Activated CD4-positive, alpha-beta T cell treated with anti-CD3 and anti-CD28 coated beads, Interleukin-2, amount 50 U/mL, for 1 hour (primary cell): ENCODE data around the gene SNX32.

Experiments used
- DNase-seq: peaks from one replicate; pipeline ENCODE4 v3.0.0-alpha.2; 2020

Gene SNX32

DNA sequence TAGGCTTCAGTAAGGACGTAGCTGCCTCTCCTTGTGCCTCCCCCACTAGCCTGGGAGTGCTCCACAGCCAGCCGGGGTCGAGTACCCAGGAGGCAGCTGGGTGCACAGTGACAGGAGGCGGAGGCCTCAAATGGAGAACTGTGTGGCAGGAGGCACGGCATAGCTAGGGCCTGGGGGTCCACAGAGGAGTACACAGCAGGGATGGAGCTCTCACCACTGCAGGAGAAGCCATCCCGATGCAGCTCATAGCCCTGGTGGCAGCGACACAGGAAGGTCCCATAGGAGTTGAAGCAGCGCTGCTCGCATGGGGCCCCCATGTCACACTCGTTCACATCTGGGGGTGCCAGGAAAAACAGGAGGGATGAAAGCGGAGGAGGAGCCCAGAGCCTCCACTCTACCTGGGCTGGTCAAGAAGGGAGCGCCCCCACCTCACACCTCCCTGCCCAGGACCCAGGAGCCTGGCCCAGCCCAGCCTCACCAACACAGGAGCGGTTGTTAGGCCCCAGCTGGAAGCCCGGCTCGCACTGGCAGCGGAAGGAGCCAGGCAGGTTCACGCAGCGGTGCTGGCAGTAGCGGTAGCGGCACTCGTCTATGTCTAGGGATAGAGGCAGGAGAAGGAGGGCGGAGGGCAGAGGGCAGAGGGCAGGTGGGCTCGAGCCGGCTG lies 36.0 kb downstream of the SNX32 start:
- DNase-seq: no peak

DNA sequence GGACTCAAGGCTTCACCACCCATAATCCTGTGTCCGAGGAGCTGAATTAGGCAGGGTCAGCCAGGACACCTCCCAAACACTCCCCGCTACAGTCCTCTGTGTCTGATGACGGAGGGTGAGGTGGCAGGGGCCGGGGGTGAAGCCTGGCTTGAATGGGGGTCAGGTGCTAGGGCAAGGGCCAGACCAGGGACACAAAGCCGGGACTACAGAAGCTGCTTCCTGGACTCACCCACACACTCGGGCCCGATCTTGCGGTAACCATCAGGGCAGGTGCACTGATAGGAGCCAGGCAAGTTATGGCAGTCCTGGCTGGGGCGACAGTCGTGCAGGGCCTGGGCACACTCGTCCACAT lies 36.5 kb downstream of the SNX32 start:
- DNase-seq: no peak

DNA sequence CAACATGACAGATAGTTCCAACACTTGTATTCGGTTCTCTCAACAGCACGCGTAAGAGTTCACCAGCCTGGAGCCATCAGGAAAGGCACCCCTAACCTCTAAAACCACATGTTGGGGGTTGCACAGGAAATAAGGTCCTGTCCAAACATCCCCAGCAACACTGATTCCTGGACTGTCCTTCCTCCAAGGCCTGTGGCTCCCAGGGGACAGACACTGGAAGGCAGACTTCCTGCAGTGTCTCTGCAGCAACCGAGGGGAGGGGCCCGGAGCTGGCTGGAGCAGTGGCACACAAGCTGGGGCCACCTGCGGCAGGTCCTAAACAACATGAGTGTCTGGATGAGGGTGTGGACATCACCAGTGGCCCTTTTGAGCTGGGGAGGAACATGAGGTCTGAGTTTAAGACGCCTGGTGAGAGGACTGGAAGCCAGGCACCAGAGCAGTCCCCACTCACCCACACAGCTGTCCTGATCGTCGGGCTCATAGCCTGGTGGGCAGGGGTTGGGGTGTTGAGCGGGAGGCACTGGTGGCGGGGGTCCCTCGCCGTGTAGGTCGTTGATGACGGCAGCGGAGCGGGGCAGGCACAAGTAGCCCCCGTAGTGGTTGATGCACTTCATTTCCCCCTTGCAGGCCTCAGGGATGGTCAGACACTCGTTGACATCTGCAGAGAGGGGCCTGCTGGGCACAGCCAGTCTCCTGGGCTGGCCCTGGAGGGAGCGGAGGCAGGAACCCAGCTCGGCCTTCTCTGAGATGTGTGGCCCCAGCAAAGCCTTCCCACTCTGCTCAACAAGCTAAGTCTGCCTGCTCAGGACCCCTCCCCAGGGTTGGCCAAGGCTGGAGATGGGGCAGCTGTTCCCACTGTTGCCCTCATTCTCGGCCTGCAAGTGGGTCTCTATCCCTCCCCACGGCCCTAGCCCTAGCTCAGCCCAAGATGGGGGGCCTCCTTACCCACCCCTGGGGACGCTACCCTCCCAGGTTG lies 37.2 kb downstream of the SNX32 start:
- DNase-seq: no peak

DNA sequence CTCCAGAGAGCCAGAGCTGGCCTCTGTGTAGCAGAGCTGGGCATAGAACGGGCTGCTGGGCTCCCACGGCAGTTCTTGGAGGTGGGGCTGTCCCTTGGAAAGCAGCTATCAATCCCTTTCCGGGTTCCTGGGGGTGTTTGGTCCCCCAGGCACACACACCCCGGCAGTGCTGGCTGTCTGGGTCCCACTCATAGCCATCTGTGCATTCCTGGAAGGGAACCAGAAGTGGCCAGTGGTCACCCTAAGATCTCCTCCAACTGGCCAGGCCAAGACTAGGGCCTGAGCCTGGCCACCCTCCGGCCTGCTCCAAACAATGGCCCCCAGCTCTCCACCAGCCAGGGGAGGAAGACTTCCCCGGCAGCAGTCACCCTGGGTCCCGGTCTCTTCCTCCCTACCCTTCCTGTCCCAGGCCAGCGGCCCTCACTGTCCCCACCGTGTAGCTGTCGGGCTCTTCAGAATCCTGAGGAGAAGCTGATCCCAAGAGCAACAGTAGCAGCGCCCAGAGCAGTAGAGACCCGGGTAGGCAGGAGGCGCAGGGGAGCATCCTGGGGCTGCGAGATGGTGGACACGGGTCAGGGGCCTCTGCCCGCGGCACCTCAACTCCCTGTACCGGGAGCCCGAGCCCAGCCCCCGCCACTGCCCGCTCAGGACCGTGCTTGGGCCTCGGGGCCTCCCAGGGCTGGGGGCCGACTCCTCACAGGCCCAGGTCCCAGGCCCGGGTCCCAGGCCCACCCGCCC lies 38.2 kb downstream of the SNX32 start:
- no peak for DNase-seq

DNA sequence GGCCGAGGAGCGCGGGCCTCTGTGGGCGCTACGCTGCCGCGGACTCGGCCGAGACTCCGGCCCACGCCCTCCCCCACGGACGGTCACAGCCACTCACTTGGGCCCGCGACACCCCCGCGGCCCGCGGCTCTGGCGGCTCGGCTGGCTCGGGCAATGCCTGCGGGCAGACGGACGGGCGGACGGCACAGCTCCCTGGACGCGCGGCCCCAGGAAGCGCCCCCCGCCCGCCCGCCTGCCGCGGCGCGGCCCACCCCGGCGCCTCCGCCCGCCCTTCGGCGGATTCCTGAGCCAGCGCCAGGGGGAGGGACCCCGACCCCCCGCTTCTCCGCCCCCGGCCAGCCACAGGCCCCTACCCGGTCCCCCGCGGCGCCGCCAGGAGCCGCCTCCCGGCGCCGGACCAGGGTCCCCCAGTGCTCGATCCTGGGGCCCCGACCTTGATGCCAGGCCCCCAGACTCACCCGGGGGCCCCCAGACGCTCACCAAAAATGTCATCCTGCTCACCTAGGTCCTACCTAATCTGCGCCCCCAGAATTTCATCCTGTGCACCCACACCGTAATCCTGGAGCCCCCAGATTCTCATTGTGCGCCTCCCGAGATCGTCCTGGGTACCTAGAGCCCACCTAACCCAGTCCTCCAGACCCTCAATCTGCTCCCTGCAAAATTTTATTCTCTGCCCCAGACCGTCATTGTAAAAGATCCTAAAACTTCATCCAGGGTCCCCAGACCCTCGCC lies 39.0 kb downstream of the SNX32 start, which contains the start of gene EFEMP2:
TSS of gene EFEMP2 (minus strand) at position 215 of the 732 bp plus-strand sequence. CDS start 446 bp downstream, outside the sequence.
- no peak for DNase-seq

DNA sequence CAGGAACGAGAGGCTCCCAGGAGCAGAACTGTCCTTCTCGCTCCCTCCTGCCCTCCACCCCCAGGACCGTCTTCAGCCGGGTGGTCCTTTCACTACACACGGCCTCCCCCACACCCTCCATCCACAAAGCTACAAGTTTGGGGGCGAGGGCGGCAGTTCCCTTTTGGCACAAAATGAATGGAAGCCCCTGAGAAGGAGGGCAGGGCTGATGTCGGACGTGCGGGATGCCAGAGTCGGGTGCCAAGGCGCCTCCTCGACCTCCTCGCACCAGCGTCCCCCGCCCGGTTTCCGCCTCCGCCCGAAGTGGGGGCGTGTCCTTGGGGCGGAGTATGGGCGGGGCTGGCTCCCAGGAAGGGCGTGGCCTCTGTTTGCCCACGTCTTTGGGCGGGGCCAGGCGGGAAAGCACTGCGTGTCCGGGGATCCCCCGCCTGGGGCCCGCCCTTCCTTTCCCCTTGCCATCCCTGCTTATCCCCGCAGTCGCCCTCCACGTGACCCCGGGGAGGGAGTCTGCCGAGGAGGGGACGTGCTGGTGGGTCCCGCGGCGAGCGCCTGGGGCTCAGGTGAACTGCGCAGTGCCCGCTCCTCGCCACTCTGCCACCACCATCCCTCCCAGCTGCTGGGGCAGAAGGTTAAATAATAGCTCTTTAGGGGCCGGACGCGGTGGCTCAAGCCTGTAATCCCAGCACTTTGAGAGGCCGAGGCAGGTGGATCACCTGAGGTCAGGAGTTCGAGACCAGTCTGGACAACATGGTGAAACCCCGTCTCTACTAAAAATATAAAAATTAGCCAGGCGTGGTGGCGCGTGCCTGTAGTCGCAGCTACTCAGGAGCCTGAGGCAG lies 39.8 kb downstream of the SNX32 start:
- DNase-seq: peak; percentile 97

DNA sequence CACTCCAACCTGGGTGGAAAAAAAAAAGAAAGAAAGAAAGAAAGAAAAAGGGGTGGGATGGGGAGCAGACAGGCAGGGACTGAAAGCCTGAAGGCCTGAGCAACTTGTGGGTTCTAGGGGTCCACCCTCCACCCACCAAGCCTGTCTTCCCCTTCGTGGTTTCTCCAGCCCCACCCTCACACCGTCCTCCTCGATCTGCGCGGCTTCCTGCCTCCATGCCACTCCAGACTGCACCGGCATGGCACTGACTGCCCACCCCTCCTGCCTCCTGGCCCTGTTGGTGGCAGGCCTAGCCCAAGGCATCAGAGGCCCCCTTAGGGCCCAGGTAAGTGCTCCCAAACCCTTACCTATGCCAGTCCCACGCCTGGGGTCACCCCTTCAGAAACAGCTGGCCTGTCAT lies 45.9 kb downstream of the SNX32 start, which contains the start of gene CTSW:
TSS of gene CTSW (plus strand) at position 221 of the 400 bp plus-strand sequence. CDS start at position 239, 18 bp downstream.
- no peak for DNase-seq

DNA sequence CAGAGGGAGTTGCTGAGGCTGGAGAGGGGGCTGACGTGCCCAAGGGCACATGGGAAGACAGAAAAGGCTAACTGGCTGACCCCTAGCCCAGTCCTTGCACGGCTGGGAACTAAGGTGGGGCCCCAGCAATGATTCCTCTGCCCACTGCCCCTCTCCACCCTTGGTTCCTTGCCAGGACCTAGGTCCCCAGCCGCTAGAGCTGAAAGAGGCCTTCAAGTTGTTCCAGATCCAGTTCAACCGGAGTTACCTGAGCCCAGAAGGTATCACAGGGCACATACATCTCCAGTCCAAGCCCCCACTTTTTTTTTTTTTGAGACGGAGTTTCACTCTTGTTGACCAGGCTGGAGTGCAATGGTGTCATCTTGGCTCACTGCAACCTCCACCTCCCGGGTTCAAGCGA lies 46.3 kb downstream of the SNX32 start:
- DNase-seq: no peak

DNA sequence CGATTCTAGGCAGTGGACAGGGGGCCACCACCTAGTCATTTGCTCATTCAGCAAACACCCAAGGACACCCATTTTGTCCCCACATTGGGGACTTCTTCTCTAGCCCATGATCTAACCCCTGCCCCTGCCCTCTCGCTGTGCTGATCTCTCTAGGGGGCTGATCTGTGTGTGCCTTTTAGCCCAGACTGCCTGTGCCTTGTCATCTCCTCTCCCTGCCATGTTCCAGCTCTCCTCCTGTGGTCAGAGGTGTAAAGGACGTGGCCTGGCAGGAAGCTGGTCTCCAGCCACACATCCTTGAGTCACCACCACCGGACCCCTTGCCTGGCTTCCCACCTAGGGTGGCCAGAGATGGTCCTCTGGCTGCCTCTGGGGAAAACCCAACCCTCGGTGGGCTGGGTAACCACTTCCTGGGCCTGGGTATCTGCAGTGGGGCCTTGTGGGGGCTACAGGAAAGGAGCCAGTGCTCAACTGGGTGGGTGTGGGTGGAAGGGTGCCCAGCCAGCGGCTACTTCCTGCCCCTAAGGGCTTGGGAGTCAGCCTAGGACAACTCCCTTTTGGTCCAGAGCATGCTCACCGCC lies 47.2 kb downstream of the SNX32 start:
- no peak for DNase-seq

DNA sequence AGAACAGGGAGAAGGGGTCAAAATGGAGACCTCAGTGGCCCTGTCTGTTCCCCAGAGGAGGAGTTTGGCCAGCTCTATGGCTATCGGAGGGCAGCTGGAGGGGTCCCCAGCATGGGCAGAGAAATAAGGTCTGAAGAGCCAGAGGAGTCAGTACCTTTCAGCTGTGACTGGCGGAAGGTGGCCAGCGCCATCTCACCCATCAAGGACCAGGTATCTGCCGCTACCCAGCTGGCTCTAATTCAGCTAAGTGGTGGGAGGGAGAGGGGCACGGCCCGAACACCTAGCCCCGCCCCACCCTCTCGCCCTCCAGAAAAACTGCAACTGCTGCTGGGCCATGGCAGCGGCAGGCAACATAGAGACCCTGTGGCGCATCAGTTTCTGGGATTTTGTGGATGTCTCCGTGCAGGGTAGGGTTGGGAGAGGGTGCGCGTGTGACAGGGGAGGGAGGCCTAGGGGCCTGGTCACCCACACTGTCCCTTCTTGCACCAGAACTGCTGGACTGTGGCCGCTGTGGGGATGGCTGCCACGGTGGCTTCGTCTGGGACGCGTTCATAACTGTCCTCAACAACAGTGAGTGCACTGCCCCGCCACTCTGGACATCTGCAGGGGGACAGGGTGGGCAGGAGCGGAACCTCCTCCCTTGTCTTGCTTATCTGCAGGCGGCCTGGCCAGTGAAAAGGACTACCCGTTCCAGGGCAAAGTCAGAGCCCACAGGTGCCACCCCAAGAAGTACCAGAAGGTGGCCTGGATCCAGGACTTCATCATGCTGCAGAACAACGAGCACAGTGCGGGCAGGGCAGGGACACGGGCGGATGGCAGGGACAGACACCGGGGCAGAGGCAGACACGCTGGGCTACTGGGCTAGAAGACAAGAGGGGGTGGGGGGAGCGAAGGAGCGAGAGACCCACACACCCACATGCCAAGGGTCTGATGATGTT lies 48.6 kb downstream of the SNX32 start:
- no peak for DNase-seq

DNA sequence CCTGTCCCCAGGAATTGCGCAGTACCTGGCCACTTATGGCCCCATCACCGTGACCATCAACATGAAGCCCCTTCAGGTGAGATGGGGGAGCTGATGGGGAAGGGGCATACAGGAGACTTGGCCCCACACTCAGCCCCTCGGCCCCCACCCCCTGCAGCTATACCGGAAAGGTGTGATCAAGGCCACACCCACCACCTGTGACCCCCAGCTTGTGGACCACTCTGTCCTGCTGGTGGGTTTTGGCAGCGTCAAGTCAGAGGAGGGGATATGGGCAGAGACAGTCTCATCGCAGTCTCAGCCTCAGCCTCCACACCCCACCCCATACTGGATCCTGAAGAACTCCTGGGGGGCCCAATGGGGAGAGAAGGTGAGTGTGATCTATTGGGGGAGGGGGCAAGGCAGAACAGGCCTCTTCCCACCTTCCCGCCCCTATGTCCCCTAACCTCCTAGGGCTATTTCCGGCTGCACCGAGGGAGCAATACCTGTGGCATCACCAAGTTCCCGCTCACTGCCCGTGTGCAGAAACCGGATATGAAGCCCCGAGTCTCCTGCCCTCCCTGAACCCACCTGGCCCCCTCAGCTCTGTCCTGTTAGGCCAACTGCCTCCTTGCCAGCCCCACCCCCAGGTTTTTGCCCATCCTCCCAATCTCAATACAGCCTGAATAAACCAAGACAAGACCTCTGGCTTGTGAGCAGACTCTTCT lies 49.4 kb downstream of the SNX32 start:
- DNase-seq: no peak

DNA sequence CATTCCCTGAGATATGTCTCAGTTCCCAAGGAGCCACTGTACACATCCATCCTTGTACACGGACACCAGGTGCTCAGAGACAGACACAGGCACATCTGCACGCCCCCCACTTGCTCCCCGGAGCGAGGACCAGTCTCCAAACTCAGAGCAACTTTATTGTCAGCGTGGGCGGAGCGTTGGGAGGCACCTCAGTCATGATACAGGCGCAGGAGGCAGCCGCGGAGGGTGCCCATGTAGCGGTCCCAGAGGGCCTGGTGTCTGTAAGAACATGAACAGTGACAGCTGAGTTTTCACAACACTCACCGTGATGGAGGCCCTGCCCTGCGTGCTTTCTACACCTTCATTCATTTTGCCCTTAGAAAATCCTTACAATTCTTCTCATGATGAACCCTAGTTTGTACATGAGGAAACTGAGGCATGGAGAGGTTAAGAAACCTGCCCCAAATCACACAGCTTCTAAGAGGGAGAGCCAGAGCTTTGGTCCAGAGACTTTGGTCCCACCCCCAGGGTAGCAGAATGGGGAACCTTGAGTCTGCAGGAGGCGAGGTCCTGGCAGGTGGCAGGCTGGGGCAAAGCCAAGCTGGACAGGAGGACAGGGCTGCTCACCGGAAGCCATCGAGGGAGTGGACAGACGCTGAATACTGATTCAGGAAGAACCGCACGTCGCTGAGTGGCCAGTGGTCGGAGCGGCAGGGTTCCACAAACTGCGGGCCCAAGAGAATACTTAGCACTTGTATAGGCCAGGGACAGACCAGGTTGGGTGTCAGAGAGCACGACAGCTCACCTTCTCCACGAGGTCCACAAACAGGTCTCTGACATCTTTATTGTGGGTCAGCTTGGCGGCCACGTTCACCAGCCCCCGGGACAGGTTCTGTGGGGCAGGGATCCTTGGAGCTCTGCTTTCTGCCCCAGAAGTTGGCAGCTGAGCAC lies 50.3 kb downstream of the SNX32 start:
- DNase-seq: no peak

DNA sequence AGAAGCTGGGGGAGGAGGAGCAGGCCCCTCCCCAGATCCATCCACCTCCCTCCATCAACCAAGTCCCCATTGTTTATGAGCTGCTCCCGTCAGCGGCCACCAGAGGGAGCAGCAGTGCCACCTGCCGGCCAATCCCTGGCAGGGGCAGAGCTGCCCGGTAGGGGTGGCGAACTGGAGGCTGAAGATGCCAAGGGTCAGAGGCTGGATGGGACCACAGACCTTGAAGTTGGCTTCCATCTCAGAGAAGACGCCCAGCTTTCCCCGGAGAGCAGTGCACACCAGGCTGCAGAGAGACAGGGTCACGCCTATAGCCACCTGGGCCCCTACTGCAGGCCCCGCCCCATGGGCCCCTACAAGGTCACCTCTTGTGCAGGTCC lies 50.9 kb downstream of the SNX32 start:
- DNase-seq: peak; percentile 80

DNA sequence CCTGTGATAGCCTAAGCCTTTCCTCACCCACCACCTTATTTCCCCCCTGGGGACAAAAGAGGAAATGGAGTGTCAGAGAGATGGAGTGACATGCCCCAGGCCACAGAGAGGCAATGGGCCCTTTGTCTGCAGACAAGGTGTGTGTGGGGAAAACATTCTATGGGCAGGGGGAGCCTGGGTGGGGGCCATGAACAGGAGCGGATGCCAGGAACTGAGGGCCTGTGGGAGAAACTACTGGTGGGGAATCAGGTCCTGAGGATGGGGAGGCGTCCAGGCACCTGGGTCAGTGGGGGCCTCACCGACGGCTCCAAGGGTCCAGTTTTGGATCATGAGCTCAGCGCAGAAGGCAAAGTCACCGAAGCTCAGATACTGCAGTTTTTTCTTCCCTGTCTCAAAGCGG lies 51.5 kb downstream of the SNX32 start:
- DNase-seq: no peak

DNA sequence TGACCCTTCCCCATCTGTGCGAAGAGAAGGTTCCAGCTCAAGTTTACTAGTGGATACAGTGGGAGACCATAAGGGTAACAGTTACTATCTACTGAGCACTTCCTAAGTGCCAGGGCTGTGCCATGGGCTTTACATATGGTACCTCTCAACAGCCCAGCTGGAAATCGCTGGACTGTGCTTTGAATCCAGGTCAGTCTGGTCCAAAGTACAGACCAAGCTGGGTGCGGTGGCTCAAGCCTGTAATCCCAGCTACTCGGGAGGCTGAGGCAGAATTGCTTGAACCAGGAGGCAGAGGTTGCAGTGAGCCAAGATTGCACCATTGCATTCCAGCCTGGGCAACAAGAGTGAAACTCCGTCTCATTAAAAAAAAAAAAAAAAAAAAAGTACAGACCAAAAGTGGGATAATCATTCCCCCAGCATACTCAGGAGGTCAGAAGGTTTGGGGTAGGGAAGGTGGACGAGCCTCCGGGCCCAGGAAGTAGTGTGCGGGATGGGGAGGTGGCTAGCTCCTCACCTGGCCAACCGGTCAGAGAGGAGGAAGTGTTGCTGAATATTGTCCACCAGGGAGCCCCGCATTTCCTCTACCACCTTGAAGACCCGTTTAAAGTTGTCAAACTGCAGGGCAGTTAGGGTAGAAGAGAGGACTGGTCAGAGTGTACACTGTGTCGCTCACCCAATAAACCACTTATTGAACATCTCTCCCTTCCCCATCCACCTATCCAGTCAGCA lies 52.2 kb downstream of the SNX32 start:
- DNase-seq: no peak

DNA sequence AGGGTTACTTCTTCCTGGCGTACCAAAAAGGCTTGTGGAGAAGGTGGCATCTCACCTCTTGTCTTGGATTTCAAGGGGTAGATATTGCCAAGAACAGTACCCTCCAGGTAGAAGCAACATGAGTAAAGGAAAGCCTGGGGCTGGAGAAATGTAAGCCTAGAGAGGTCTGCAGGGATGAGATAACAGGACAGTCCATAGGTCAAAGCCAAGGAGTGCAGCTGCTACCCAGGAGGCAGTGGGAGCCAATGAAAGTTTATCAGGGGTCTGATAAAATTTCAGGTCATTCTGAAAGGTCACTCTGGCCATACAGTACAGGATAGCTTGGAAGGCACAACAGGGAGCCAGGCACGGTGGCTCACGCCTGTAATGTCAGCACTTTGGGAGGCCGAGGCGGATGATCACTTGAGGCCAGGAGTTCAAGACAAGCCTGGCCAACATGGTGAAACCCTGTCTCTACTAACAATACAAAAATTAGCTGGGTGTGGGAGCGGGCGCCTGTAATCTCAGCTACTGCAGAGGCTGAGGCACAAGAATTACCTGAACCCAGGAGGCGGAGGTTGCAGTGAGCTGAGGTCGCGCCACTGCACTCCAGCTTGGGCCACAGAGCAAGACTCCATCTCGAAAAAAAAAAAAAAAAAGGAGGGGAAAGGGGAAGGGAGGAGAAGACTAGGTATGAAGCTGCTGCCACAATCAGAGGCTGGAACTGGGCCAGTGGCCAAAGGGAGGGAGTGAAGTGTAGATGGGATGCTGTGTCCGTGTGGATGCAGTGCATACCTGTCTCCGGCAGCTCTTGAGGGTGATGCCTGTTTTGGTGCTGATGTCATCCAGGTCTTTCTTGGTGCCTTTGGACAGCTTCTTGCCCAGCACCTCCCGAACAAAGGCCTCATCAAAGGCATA lies 53.3 kb downstream of the SNX32 start:
- DNase-seq: no peak
